HCT116 (cell line): ENCODE measurements around the gene EXOC6B.

Experiments used
- EZH2 ChIP-seq: fragments of 200-600 bp; sonication (generic); IDR thresholded peaks from 2 replicates; pipeline ENCODE4 v1.6.1; 2017; ENCODE audit warnings: antibody characterized with exemption, mixed run types
- EZH2phosphoT487 ChIP-seq: fragments of 200-600 bp; IDR thresholded peaks from 2 replicates; pipeline ENCODE4 v1.6.1; 2018; ENCODE audit warnings: antibody characterized with exemption, borderline replicate concordance
- FOSL1 ChIP-seq: IDR thresholded peaks from 2 replicates; pipeline ENCODE4 v1.6.1; 2012; ENCODE audit warnings: low read depth
- POLR2A ChIP-seq: IDR thresholded peaks from 2 replicates; pipeline ENCODE4 v1.7.0; 2011; ENCODE audit warnings: borderline replicate concordance; ENCODE audit not compliant: insufficient read depth, insufficient read length; ENCODE audit errors: extremely low read depth
- POLR2AphosphoS5 ChIP-seq: IDR thresholded peaks from 2 replicates; pipeline ENCODE4 v1.6.1; 2011; ENCODE audit warnings: mild to moderate bottlenecking, low read depth, low read length, moderate library complexity
- RAD21 ChIP-seq: IDR thresholded peaks from 2 replicates; pipeline ENCODE4 v1.6.1; 2012; ENCODE audit warnings: low read depth, mild to moderate bottlenecking
- SIN3A ChIP-seq: IDR thresholded peaks from 2 replicates; pipeline ENCODE4 v1.6.1; 2012; ENCODE audit warnings: low read depth
- SRF ChIP-seq: IDR thresholded peaks from 2 replicates; pipeline ENCODE4 v1.6.1; 2012; ENCODE audit warnings: low read depth
- YY1 ChIP-seq: IDR thresholded peaks from 2 replicates; pipeline ENCODE4 v1.6.1; 2011; ENCODE audit warnings: low read length, low read depth, moderate library complexity, mild to moderate bottlenecking; ENCODE audit not compliant: insufficient replicate concordance; ENCODE audit errors: extremely low read depth
- ZFX ChIP-seq: fragments of 450-650 bp; IDR thresholded peaks from 2 replicates; pipeline ENCODE4 v1.6.1; 2017
- ZNF274 ChIP-seq: fragments of 200-500 bp; sonication (Bioruptor generic); IDR thresholded peaks from 2 replicates; pipeline ENCODE4 v1.6.1; 2014; ENCODE audit warnings: mild to moderate bottlenecking, low read depth, low read length, inconsistent platforms
- TF ChIP-seq, protein P1 (sequence below), 3 experiments: fragments of 200-600 bp in 1 of 3; sonication (generic) in 1 of 3; IDR thresholded peaks in 2 of 3; conservative IDR thresholded peaks in 1 of 3; 2 replicates each; pipeline ENCODE4 v1.5.1; 2012 to 2017; ENCODE audit warnings: low read depth in 2 of 3, low read length in 2 of 3, antibody characterized with exemption in 1 of 3, borderline replicate concordance in 1 of 3, control low read depth in 1 of 3, mild to moderate bottlenecking in 1 of 3, mixed read lengths in 1 of 3, mixed run types in 1 of 3, moderate library complexity in 1 of 3; ENCODE audit not compliant: insufficient read depth in 1 of 3
- TF ChIP-seq, protein P2 (sequence below): IDR thresholded peaks from 2 replicates; pipeline ENCODE4 v1.6.1; 2012; ENCODE audit warnings: low read depth
- TF ChIP-seq, protein P3 (sequence below): IDR thresholded peaks from 2 replicates; pipeline ENCODE4 v1.6.1; 2012

DNA sequence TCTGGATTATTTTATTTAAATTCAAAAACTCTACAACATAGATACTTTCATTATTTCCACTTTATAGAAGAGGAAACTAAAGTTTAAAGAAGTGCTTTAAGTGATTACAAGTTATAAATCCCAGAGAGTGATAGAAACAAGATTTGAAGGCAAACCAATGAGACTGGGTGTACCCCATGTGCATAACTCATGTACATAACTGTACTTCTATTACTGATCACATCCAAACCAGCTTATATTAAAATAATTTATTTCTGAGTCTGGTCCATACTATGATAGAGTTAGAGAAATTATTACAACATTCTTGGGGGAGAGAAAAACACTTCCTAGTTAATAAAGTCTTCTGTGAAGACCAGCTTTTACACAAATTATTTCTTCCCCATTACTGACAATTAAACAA, 221.4 kb downstream of the EXOC6B start:
- TF ChIP-seq EZH2 (no peak), SIN3A (no peak), YY1 (no peak), RAD21 (no peak), POLR2A (no peak), ZFX (no peak), POLR2AphosphoS5 (no peak), SRF (no peak), ZNF274 (no peak), FOSL1 (no peak), EZH2phosphoT487 (no peak)
- TF ChIP-seq, protein P1, sequence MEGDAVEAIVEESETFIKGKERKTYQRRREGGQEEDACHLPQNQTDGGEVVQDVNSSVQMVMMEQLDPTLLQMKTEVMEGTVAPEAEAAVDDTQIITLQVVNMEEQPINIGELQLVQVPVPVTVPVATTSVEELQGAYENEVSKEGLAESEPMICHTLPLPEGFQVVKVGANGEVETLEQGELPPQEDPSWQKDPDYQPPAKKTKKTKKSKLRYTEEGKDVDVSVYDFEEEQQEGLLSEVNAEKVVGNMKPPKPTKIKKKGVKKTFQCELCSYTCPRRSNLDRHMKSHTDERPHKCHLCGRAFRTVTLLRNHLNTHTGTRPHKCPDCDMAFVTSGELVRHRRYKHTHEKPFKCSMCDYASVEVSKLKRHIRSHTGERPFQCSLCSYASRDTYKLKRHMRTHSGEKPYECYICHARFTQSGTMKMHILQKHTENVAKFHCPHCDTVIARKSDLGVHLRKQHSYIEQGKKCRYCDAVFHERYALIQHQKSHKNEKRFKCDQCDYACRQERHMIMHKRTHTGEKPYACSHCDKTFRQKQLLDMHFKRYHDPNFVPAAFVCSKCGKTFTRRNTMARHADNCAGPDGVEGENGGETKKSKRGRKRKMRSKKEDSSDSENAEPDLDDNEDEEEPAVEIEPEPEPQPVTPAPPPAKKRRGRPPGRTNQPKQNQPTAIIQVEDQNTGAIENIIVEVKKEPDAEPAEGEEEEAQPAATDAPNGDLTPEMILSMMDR (IDR thresholded peaks at IDR 0.05 in 2 of 3, conservative IDR thresholded peaks at IDR 0.05 in 1 of 3; ENCODE audit: borderline replicate concordance in 1 of 3, insufficient read depth in 1 of 3, low read depth in 2 of 3, low read length in 2 of 3), result no peak
- TF ChIP-seq, protein P2, sequence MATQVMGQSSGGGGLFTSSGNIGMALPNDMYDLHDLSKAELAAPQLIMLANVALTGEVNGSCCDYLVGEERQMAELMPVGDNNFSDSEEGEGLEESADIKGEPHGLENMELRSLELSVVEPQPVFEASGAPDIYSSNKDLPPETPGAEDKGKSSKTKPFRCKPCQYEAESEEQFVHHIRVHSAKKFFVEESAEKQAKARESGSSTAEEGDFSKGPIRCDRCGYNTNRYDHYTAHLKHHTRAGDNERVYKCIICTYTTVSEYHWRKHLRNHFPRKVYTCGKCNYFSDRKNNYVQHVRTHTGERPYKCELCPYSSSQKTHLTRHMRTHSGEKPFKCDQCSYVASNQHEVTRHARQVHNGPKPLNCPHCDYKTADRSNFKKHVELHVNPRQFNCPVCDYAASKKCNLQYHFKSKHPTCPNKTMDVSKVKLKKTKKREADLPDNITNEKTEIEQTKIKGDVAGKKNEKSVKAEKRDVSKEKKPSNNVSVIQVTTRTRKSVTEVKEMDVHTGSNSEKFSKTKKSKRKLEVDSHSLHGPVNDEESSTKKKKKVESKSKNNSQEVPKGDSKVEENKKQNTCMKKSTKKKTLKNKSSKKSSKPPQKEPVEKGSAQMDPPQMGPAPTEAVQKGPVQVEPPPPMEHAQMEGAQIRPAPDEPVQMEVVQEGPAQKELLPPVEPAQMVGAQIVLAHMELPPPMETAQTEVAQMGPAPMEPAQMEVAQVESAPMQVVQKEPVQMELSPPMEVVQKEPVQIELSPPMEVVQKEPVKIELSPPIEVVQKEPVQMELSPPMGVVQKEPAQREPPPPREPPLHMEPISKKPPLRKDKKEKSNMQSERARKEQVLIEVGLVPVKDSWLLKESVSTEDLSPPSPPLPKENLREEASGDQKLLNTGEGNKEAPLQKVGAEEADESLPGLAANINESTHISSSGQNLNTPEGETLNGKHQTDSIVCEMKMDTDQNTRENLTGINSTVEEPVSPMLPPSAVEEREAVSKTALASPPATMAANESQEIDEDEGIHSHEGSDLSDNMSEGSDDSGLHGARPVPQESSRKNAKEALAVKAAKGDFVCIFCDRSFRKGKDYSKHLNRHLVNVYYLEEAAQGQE, result no peak
- TF ChIP-seq, protein P3, sequence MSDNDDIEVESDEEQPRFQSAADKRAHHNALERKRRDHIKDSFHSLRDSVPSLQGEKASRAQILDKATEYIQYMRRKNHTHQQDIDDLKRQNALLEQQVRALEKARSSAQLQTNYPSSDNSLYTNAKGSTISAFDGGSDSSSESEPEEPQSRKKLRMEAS, result no peak
